NCI-H1694 (cell line): ENCODE measurements around the gene ZNF747.

Experiments used
- DNase-seq: peaks from one replicate; lab custom pipeline; 2025; lab: John Stamatoyannopoulos, UW

The ZNF747 gene

DNA sequence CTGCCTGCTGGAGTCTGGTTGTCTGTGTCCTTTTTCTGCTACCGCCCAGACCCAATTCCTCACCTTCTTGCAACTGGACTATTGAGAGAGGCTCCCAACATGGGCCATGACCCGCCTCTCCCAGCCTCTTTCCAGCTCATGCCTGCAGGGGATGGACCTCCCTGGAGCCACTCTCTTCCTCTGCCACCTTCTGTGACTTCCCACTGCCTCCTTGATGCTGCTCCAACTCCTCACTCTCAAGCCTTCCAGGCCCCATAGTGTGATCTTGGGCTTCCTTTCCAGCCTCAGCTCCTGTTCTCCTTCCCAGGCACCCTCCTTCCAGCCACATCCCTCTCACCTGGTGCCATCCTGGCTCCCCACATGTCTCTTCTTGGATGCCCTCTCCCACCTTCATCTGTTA lies 19.4 kb downstream of the ZNF747 start:
- DNase-seq, result no peak

DNA sequence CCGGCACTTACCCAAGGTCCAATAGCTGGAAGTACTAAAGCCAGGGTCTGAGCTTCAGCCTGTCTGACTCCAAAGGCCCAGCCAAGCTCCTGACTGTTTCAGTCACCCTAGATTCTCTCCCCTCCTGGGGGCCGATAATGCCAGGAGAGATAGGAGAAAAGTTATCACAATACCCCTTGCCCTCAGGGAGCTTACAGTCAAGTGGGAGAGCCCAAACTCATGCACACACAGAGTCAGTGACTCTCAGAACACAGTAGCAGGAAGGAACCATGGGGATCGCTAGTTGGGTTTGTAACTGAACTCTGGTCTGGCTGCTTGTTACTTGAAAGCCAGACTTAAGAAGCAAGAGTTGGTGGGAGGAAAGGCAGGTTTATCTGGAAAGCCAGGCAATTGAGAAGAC lies 23.1 kb downstream of the ZNF747 start:
- no peak for DNase-seq

DNA sequence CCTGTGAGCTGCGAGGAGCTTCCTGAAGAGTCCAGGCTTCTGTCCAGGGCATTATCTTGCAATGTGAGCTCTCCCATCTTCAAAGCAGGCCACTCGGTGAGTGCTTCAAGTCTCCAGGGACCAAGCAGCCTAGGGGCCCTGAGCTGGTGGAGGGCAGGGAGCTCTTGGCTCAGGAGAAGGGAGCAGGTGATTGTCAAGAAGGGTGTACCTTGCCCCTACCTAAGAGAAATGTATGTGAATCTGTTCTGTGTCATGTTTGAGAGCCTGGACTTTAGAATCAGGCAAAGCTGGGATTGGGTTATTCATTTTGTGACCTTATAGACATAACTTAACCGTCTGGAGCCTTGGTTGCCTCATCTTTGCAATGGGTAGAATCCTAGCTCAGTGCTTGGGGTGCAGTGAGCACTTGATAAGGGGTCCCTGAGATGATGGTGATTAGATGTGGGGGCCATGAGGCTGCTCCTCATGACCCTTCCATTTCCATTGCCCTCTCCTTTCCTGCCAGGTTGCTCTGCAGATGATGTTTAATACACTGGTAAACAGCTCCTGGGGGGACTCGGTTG lies 24.2 kb downstream of the ZNF747 start:
- DNase-seq, result no peak

DNA sequence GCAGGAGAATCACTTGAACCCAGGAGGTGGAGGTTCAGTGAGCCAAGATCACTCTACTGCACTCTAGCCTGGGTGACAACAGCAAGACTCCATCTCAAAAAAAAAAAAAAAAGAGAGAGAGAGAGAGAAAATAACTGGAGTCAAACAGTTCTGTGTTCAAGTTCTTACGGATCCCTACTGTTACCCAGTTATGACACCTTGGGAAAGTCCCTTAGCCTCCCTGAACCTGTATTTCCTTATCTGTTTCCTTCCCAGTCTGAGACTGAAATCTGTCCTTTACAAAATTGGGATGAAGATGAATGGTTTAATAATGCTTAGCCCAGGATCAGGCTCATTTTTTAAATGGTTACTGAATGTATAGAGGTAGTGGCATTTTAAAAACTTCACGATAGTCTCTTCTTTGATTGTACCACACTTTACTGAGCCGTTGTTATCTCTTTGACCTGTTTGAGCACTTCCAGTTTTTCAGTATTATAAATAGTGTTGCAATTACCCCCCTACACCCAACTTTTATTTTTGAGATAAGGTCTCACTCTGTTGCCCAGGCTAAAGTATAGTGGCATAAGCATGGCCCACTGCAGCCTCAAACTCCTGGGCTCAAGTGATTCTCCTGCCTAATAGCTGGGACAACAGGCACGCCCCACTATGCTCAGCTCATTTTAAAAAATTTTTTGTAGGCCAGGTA lies 25.4 kb downstream of the ZNF747 start:
- no peak for DNase-seq

DNA sequence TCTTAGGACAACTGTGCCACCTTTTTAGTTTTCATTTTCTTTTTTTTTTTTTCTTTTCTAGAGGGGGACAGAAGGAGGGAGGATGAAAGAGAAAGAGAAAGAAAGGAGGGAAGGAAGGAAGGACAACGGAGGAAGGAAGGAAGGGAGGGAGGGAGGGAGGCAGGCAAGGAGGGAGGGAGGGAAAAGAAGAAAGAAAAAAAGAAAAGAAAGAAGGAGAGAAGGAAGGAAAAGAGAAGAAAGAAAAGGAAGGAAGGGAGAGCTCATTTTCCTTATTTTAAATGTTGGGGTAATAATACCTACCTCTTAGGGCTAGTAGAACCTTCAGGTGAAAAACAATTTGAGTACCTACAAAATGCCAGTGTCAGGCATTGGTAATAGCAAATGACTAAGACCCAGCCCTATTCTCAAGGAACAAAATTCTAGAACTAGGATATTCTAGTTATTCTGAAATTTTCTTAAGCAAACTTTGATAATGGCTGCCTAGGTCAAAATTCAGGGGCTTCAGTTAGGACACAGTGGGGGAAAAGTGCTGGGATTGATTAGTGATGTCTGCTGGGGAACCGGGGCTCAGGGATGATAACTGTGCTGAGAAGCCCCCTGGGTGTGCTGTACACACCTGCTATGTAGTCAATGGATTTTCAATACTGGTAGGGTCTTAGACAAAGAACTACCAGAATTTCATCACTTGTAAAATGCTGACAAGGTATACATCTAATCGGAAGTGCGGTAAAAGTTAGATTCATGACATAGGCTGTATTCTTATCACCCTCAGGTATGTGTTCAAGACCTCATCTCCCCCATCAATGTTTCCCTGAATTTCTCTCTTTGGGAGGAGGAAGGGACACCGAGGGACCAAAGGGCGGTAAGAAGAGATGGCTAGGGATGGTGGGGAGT lies 31.0 kb downstream of the ZNF747 start:
- DNase-seq, result no peak

DNA sequence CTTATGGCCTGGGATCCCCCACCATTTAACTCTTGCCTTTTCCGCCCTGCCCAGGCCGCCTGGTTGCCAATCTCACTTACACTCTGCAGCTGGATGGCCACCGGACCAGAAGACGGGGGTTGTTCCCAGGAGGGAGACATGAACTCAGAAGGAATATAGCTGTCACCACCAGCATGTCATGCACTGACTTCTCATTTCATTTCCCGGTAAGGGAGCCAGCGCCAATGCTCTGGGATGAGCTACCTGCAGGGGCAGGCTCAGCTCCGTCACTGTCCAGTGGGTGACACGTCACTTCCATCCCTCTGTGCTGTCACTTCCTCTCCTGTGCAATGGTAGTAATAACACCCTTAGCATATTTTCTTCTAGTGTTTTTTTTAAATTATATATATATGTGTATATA lies 35.4 kb downstream of the ZNF747 start:
- DNase-seq, result no peak

DNA sequence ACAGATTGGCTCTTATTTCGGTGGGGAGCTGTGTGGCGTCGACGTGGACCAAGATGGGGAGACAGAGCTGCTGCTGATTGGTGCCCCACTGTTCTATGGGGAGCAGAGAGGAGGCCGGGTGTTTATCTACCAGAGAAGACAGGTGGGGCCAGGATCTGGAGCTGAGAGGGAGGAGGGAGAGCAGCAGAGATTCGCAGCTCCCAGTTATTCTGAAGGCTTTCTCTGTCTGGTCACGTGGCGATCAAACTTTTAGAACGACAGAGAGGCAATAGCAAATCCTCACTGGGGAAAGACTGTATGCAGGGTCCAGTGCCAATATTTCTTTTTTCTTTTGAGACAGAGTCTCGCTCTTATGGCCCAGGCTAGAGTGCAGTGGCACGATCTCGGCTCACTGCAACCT lies 39.9 kb downstream of the ZNF747 start:
- DNase-seq, result no peak

DNA sequence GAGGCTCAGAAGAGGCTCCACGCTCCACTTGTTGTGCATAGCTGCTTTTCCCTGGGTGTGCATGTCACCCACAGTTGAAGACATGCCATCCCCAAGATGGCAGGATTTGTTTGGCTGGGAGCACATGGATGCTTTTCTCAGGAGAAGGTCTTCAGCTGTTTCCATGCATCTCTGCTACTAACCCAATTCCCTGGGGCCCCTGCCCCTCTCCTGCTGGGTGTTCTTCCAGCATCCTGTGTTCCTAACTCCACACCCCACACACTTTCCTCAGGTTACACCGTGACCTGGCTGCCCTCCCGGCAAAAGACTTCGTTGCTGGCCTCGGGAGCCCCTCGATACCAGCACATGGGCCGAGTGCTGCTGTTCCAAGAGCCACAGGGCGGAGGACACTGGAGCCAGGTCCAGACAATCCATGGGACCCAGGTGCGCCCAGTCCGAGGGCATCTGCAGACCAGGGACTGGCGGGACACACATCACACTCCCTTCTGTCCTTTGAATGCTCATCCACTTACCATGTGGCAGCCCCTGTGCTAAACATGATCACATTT lies 40.6 kb downstream of the ZNF747 start:
- no peak for DNase-seq

DNA sequence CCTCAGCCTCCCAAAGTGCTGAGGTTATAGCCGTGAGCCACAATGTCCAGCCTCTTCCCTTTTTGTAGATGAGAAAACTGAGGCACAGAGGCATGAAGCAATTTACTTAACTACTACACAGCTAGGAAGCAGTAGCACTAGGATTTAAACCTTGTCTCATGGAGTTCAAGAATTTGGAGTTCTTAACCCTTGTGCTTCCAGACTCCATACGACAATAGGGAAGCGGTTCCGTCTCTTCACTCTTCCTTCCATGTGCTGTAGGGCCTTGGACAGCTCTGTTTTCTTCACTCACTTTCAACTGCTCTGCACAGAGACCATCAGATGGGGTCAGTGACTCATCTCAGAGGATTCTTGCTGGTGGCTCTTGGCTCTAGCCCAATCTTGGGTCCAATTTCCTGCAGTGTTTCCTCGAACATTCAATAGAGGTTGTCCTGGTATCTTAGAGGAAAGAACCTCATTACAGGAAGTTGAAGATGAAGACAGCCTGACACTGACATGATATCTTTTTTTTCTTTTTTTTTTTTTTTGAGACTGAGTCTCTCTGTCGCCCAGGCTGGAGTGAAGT lies 42.8 kb downstream of the ZNF747 start:
- DNase-seq, result no peak

DNA sequence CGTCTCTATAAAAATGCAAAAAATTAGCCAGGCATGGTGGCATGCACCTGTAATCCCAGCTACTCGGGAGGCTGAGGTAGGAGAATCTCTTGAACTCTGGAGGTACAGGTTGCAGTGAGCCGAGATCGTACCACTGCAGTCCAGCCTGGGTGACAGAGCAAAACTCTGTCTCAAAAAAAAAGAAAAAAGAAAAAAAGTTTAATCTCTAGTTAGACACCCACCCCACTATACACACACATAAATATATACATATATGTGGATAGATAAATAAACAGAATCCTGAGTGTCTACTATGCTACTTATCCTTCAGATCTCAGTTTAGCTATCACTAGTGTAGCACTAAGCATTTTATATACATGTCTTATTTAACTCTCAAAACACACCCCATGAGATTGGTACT lies 43.4 kb downstream of the ZNF747 start:
- DNase-seq, result no peak

DNA sequence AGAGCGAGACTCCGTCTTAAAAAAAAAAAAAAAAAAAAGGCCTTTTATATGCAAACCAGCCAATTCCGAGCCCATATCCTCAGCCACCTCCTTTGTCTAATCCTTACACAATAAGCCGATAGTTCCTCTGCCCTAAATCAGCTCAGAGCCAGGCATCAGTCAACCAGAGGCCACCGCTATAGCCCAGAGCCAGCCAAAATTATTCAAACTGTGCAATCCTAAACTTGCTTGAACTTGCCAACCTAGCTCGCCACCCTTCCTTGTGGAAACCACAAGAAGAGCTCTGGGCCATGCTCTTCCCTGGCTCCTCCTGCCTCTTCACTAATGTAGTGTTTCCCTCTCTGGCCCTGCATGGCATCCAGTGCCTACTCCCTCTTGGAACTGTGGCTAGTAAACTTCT lies 44.4 kb downstream of the ZNF747 start:
- DNase-seq, result no peak

DNA sequence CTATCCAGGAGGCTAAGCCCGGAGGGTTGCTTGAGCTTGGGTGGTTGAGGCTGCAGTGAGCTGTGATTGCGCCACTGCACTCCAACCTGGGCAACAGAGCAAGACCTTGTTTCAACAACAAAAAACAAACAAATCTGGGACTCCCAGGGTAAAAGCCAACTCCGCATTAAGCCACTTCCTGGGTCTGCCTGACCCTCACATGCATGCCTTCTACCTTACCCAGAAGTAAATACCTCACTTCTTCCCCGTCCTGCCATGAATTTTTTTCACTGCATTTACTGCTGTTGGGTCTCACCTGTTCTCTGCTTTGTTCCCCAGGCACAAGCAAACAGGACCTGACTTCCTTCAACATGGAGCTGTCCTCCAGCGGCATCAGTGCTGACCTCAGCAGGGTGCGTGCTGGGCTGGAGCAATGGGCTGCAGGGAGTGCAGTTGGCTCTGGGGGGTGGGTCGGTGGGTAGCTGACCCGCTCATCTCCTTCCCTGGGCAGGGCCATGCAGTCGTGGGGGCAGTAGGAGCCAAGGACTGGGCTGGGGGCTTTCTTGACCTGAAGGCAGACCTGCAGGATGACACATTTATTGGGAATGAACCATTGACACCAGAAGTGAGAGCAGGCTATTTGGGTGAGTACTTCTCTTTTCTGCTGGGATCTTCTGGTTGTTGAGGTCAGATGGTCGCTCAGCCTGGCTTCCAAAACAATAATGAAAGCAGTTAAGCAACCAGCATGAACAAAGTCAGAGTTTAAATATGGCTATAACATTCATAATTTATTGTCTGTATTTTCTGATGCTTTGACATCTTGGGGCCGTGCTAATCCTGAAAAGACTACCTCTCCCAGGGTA lies 45.7 kb downstream of the ZNF747 start:
- no peak for DNase-seq

DNA sequence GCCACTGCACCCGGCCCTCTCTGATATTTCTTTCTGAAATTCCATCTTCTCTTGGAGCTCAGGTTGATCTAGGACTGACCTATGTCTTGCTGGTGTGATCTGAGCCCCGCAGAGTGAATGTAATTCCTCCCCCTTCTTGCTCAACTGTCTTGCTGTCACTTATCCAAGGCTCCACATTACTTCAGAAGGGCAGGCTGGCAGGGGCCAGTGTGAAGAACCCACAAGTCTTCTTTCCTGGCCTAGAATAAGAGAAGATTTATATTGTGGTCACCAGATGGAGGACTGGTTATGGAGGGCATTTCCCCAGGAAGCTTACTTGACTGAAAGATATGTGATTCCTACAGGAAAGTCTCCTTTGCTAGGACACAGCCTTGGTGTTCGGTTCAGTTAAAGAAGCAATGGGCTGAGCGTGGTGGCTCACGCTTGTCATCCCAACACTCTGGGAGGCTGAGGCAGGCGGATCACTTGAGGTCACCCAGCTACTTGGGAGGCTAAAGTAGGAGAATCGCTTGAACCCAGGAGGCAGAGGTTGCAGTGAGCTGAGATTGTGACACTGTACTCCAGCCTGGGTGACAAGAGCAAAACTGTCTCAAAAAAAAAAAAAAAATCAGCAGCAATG lies 48.7 kb downstream of the ZNF747 start:
- DNase-seq, result no peak

DNA sequence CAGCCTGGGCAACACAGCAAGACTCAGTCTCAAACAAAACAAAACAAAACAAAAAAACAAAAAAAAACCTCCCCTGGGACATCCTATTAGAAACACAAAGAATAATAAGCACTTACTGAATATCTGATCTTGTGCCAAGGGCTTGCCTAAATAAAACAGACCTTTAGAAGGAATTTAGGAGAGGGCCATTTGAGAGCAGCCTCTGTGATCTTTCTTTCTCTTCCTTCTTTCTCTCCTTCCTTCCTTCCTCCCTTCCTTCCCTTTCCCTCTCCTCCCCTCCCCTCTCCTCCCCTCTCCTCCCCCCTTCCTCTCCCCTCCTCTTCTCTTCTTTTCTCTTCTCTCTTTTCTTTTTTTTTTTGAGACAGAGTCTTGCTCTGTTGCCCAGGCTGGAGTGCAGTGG lies 49.8 kb downstream of the ZNF747 start:
- DNase-seq, result no peak

DNA sequence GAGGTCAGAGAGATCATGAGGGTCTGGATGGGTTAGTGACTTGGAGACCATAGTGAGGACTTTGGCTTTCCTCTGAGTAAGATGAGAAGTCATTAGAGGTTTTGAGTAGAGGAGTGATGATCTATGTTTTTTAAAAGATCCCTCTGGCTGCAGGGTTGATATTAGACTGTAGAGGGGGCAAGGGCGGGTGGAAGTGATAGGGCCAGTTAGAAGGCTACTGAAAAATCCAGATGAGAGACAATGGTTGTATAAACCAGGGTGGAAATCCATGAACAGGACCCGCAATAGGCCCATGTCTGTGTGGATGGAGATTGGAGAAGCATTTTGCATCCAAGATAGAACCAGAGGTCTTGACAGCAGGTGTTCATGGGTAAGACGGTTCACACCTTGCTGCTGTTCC lies 52.3 kb downstream of the ZNF747 start:
- DNase-seq, result no peak

DNA sequence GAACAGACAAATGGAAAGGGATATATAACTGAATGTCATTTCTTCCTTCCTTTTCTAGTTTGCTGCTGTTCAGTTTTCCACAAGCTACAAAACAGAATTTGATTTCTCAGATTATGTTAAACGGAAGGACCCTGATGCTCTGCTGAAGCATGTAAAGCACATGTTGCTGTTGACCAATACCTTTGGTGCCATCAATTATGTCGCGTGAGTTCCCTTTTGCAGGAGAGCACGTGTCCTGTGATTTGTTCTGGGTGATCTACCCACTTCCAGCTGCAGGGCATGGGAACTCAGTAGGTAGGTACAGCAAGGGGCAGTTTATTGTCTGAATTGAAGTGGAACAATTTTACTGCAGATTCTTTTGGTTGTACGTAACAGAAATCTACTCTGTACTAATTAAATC lies 53.3 kb downstream of the ZNF747 start:
- DNase-seq, result no peak
